Inflammatory macrophage treated with lipopolysaccharide for 4 hours (primary cell): ENCODE measurements around the gene PRICKLE4.
A peak's percentile ranks its signal among the peaks of the same experiment; 100 is the strongest.

Experiments
- DNase-seq: peaks from one replicate; pipeline ENCODE4 v3.0.0-alpha.2; 2020

The PRICKLE4 gene

GRCh38 chr6:41746107-41746506, 34.5 kb upstream of the PRICKLE4 start:
- no peak for DNase-seq

- DNase-seq, result no peak
These were observed 33.1 kb upstream of the PRICKLE4 start, which contains the start of gene PGC for GRCh38 chr6:41747256-41748101. Gene PGC, minus strand, starts transcription at chr6:41747397. Its CDS starts 63 bp downstream, at chr6:41747334.

DNA sequence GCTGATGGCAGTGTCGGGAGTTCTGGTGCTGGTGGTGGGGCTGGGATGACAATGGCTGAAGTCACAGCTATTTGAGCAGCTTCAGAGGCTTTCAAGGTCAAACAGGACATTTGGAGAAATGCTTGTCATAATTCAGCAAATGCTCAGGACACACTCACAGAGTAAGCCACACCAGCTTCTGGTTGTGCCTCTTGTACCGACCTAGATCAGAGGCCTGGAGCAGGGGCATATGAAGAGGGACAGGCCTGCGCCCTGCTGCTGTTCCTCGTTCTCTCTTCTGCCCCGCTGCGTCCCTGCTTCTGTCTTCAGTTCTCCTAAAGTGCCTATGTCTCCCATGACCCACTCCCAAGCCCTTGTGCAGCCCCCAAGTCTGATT, 32.5 kb upstream of the PRICKLE4 start:
- DNase-seq, result no peak

GRCh38 chr6:41748542-41748941, 32.0 kb upstream of the PRICKLE4 start:
- no peak for DNase-seq

- DNase-seq, result no peak
These were observed 30.2 kb upstream of the PRICKLE4 start for GRCh38 chr6:41750374-41750773.

DNA sequence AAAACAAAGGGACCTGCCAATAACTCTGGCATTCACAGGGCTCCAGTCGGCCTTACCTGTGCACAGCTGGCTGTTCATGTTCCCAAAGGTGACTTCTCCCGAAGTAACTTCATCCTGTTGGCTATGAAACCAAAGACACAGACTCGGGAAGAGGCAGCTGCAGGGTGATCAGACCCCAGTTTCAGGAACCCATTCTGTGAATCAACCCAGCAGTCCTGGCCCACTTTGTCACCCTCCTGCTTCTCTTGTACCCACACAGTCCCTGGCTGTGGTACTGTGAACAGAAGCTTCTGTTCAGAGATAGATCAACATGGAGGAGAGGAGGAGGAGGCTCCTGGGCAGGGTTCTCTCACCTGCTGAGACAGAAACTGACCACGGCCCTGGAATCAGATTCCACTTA, 24.7 kb upstream of the PRICKLE4 start:
- DNase-seq, result no peak

DNA sequence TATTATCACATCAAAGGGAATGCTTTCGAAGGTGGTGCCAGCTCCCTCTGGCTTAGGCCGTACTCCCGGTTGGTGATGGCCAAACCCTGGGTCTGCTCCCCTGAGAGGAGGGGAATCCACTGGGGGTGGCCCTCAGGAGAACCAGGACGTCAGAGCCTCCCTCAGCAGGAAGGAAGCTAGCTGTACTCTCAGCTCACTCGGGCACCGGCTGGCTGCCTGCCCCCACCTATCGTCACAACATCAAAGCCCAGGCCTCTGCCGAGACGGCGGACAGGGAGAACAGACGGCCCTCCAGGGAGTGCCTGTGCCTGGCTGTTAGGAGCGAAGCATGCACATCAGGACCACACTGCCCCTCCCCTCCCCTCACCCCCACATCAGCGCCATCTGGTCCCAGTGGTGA, 24.2 kb upstream of the PRICKLE4 start:
- DNase-seq, result no peak

DNA sequence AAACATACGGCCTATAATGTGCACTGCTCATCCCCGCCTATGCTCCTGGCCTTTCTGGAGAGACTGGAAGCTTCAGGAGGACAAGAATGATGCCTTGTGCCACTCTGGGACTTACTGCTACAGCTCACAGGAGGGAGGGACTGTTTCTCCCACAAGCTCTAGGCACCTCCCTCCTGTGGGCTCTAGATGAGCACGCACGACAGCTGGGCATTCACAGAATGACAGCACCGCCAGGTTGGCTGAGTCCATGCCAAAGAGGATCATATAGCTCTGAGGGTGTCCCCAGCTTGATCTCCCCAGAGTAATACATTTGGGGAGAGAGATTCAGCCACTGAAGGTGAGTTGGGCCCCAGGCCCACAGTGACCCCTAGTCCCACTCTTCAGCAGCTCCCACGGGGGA, 23.3 kb upstream of the PRICKLE4 start:
- no peak for DNase-seq

DNA sequence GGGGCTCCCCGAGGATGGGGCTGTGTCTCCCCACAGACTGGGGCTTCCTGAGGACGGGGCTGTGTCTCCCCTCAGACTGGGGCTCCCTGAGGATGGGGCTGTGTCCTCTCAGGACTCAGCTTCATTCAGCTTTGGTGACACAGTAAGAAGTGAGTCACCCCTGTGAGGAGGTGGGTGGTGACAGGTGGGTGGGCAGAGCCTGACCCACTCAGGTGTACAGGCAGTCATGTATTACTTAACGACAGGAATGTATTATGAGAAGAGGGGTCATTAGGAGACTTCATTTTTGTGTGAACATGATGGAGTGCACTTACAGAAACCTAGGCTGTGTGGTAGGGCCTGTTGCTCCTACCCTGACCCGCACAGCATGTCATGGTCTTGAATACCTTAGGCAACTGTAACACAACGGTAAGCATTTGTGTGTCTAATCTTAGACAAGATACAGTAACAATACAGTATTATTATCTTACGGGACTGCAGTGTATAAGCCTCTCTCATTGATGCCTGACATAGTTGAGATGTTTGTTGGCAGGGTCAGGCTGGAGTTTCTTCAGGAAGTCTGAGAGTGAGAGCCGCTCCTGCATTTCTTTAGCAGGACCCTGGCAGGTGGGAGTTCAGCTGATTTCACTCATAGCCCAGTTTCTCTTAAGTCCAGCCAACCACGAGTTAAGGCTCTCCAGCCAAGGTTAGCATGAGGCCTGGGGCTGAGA, 22.5 kb upstream of the PRICKLE4 start:
- no peak for DNase-seq

DNA sequence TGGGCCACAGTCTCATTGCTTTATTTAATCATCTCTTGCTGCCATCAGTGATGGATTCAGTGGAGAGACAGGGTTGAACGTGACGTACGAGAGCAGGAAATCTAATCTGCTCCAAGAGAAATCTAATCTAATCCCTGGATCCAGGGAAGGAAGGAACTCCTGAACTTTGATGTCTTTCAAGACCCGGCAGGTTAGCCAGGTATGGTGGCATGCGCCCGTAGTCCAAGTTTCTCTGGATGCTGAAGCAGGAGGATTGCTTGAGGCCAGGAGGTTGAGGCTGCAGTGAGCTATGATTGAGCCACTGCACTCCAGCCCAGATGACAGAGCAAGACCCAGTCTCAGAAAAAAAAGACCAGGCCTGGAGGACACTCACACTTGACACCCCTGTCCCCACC, 21.9 kb upstream of the PRICKLE4 start:
- no peak for DNase-seq

DNA sequence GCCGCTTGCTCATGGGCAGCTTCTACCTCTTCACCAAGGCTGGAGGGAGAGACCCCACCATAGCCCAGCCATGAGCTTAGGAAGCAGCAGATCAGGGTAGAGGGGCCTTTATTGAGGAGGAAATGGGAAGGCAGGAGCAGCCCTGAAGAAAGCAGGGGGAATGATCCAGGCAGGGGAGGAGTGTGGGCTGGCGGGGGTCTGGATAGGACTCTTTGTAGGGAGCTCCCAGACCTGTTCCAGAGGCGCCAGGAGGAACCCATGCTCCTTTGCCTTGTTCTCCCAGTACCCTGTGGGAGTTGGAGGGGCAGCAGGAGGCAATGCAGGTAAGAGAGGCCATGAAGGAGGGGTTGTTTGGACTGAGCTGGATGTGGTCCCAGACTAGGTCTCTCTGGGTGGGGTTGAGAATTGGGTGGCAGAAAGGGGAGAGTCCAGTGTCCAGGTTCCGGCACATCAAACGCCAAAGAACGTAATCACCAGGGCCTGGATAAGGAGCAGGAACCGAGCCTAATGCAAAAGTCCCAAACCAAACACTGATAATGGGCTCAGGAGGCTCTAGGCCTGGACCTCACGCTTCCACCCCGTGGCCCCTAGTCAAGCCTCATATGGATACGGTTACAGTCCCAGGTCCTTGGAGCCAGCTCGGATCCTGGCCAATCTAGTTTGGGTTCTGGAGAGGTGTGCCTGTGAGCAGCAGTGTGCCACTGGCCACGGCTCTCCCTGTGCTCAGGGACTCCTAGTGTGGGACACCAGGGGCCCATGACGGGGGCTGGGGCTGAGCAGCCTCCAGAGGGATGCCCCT, 21.3 kb upstream of the PRICKLE4 start:
- DNase-seq, result no peak

GRCh38 chr6:41759905-41760579, 20.5 kb upstream of the PRICKLE4 start:
- DNase-seq, result no peak

DNA sequence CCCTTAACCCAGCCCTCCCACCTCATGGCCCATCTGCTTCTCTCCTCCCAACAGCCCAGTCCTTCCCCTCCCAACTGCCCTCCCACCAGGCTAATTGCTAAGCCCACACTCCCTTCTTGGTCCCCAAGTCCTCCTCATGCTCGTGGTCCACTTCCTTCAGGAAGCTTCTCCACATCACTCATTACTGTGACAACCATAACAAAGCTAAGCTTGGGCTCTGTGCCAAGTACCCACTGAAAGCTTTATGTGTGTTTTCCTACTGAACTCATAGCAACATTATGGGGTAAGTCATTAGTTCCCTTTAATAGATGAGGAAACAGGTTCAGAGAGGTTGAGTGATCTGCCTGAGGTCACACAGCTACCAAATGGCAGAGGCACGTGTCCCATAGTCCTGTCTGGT, 17.1 kb upstream of the PRICKLE4 start:
- DNase-seq, result peak; percentile 62

GRCh38 chr6:41766043-41766664, 14.4 kb upstream of the PRICKLE4 start:
- peak; percentile 15 for DNase-seq

GRCh38 chr6:41767112-41767833, 13.3 kb upstream of the PRICKLE4 start:
- peak; percentile 45 for DNase-seq

DNA sequence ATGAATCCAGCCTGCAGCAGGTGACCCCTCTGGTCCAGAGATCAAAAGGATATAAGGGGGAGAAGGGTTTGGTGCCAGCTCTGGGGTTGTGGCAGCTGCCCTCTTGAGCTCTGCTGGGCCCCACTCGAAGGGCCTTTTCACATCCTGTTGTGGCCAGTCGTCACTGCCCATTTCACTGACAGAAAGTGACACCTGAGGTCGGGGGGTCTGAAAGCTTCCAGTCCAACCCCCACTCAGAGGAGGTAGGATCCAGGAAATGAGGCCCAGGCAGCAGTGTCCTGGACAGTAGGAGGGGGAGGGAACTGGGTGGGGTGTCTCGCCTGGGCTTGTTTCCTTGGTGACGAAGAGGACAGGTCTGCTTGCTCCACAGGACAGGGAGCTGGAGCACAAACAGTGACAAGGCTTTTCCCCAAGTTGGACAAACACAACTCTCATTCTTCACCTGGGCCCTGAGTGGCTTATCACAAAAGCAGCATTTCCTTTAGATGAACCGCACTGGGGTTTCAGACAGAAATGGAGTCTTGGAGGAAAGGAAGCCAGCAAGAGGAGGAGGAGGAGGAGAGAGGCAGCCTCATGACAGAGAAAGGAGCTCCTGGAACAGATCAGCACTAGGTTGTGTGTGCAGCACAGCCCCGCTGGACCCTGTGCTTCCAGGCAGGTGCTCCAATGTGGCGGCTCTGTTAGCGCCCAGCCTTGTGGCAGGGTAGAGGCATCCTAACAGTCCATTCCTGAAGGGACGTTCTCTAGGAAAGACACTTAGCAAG, 11.9 kb upstream of the PRICKLE4 start:
- no peak for DNase-seq

DNA sequence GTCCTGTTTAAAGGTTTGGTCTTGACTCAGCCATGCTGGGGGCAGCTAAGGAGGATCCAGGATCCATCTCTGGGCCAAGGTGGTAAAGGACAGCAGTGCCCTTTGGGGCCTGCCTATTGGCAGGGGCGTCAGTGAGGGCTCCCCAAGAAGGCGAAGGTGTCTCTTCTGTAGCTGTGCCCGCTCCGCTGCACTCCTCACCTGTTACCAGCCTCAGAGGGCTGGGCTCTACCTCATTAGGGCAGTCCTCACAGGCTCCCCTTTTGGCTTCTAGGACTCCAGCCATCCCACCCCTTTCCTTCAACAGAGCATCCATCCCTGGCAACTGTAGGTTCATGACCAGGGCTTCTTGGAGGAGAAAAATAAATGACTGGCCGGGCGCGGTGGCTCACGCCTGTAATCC, 11.2 kb upstream of the PRICKLE4 start:
- no peak for DNase-seq

GRCh38 chr6:41770381-41771057, 10.1 kb upstream of the PRICKLE4 start:
- DNase-seq, result no peak

DNA sequence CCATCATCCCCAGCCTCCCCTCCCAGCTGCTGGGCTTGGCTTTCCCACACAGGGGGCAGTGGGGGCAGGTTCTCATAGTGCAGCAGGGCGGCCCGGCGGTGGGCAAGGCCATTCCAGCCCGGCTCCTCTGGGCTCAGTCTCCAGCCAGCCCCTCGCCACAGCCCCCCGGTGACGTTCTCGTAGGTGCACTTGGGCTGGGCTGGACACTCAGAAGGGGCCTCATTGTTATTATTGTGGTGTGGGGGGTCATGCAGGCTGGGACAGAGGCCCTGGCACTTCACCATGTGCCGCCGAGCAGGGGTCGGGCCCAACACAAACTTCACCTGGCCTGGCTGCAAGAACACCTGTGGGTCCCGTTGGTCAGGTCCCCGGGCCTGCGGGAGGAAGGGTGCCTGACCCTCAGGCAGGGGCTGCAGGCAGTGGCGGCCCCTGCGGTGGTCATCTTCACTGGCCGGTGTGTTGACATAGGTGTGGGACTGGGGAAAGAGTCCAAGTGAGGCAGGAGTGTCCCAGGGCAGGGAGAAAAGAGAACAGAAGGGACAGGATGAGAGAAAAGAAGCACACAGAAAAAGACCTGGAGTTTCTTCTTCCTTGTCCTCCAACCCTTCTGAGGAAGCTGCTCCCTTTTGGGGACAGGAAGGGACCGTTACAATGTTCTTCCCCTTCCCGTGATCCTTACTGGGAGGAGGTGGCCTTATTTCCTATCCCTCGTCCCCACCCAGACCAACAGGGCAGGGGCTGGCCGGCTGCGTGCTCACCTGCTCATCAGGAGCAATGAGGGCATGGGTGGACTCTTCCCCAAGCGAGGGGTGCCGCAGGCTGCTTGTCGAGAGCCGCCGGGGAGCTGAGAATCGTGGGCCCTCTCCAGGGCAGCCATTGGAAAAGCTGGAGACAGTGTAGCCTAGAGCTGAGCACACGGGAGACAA, 9.3 kb upstream of the PRICKLE4 start:
- no peak for DNase-seq
